ENCODE measurements around the gene PCK1. TPM values are rescaled to one million over a fixed set of nuclear protein-coding genes. Genes with fewer than 3 reads are reported as not detected.

PCK1 gene
- total and polyA plus RNA-seq, 2 of the 13 experiments (the other 11 are each of a cell fraction or from before 2014, with no cell fraction given) = 6.5 to 12.6 TPM

DNA sequence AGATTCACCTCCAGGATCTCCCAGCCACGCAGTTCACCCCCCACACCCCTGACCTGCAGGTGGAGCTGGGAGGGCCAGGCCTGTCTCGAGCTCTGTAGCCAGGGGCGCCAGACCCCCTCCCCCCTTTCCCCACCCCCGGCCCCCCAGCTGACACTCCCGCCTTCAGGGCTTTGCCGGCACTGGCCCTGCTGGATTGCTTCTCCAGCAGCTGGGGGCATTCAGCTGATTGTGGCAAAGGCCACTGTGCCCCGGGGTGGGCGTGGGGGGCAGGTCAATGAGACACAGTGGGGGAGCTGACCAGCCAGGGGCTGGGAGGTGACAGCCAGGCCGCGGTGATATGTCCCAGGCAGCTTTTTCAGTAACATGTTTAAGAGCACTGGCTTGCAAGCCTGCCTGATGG is 37.1 kb downstream of the PCK1 start:
- no peaks in the 10 kb centered on the region for H4K20me1 ChIP-seq (ENCODE audit: insufficient read depth, low read length)
- CTCF ChIA-PET (ENCODE audit: low intra/inter-chr PET ratio, low total read pairs) = interaction anchor here (1.2 to 10.0 kb wide), 5 partner anchors 71 to 613 kb away, joined by 3 to 222 read pairs (median 140); partner anchors contain the start of gene CTCFL
- FAIRE-seq (no peak), DNase-seq (ENCODE audit: low spot score) (no peak), ATAC-seq (no peak)
- no peaks in the 10 kb centered on the region for H3K9me3 ChIP-seq (ENCODE audit: low read length)
- H3K79me2 ChIP-seq (ENCODE audit: insufficient read depth, low read length) = no peaks in the 10 kb centered on the region
- no peak overlapping the region for H3K27ac ChIP-seq (ENCODE audit: extremely low read length, insufficient read depth, low read length)
- BruUV-seq (replicated peaks) = no TSS peak
- no peak overlapping the region for H2AFZ ChIP-seq (ENCODE audit: low read length)
- POLR2A ChIA-PET = no interaction called here
- peaks cover 0 to 43% of the 10 kb centered on the region in 2 experiments; a peak in 4 of 5 replicates for H3K27me3 ChIP-seq (ENCODE audit: control insufficient read depth in 1 of 2, insufficient read depth in 2 of 2, low read length in 2 of 2)
- intact Hi-C loops (cut with micrococcal nuclease; ENCODE audit: unreplicated experiment) = no loop called here
- 5% methylated on average over 8 of the region's 10 CpGs for WGBS (ENCODE audit: low lambda C conversion rate)
- H3K9ac ChIP-seq (ENCODE audit: insufficient read depth, low read depth, low read length) = no peak overlapping the region
- no peak overlapping the region for H3K4me2 ChIP-seq (ENCODE audit: low read depth, low read length)
- peaks cover 17% of the 10 kb centered on the region for H3K4me1 ChIP-seq (ENCODE audit: insufficient read depth, low read length)
- no peaks in the 10 kb centered on the region for H3K36me3 ChIP-seq (replicated peaks in 1 of 2; ENCODE audit: control insufficient read depth in 1 of 2, insufficient read depth in 2 of 2, low read length in 2 of 2)
- H3K4me3 ChIP-seq (replicated peaks in 1 of 3; ENCODE audit: insufficient read depth in 1 of 3, low read depth in 2 of 3, low read length in 3 of 3) = no peak overlapping the region
- in situ Hi-C loops (cut with HindIII; ENCODE audit: extremely low pct_ligation_motif_present, low pct_unique_long_range_greater_than_20kb) = loop anchor here (5.0 kb wide), 1 partner anchor 609 kb away; no protein-coding TSS in a partner anchor
- TF ChIP-seq HIVEP1 (CRISPR knock-in tag; IDR thresholded peaks at IDR 0.05) = no peak
- TF ChIP-seq, protein P1, sequence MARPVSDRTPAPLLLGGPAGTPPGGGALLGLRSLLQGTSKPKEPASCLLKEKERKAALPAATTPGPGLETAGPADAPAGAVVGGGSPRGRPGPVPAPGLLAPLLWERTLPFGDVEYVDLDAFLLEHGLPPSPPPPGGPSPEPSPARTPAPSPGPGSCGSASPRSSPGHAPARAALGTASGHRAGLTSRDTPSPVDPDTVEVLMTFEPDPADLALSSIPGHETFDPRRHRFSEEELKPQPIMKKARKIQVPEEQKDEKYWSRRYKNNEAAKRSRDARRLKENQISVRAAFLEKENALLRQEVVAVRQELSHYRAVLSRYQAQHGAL (CRISPR knock-in tag; IDR thresholded peaks at IDR 0.05; ENCODE audit: not compliant biosample characterization) = no peak
- TF ChIP-seq, protein P2, sequence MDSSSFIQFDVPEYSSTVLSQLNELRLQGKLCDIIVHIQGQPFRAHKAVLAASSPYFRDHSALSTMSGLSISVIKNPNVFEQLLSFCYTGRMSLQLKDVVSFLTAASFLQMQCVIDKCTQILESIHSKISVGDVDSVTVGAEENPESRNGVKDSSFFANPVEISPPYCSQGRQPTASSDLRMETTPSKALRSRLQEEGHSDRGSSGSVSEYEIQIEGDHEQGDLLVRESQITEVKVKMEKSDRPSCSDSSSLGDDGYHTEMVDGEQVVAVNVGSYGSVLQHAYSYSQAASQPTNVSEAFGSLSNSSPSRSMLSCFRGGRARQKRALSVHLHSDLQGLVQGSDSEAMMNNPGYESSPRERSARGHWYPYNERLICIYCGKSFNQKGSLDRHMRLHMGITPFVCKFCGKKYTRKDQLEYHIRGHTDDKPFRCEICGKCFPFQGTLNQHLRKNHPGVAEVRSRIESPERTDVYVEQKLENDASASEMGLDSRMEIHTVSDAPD (CRISPR knock-in tag; IDR thresholded peaks at IDR 0.05) = no peak
- TF ChIP-seq, protein P3, sequence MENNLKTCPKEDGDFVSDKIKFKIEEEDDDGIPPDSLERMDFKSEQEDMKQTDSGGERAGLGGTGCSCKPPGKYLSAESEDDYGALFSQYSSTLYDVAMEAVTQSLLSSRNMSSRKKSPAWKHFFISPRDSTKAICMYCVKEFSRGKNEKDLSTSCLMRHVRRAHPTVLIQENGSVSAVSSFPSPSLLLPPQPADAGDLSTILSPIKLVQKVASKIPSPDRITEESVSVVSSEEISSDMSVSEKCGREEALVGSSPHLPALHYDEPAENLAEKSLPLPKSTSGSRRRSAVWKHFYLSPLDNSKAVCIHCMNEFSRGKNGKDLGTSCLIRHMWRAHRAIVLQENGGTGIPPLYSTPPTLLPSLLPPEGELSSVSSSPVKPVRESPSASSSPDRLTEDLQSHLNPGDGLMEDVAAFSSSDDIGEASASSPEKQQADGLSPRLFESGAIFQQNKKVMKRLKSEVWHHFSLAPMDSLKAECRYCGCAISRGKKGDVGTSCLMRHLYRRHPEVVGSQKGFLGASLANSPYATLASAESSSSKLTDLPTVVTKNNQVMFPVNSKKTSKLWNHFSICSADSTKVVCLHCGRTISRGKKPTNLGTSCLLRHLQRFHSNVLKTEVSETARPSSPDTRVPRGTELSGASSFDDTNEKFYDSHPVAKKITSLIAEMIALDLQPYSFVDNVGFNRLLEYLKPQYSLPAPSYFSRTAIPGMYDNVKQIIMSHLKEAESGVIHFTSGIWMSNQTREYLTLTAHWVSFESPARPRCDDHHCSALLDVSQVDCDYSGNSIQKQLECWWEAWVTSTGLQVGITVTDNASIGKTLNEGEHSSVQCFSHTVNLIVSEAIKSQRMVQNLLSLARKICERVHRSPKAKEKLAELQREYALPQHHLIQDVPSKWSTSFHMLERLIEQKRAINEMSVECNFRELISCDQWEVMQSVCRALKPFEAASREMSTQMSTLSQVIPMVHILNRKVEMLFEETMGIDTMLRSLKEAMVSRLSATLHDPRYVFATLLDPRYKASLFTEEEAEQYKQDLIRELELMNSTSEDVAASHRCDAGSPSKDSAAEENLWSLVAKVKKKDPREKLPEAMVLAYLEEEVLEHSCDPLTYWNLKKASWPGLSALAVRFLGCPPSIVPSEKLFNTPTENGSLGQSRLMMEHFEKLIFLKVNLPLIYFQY (CRISPR knock-in tag; IDR thresholded peaks at IDR 0.05; ENCODE audit: borderline replicate concordance) = no peak
- TF ChIP-seq ERF (CRISPR knock-in tag; IDR thresholded peaks at IDR 0.05) = no peak
- no peak for TF ChIP-seq HOXD1 (CRISPR knock-in tag; IDR thresholded peaks at IDR 0.05)
- no peak for TF ChIP-seq MZF1 (CRISPR knock-in tag; IDR thresholded peaks at IDR 0.05; ENCODE audit: borderline replicate concordance)
- TF ChIP-seq, protein P4, sequence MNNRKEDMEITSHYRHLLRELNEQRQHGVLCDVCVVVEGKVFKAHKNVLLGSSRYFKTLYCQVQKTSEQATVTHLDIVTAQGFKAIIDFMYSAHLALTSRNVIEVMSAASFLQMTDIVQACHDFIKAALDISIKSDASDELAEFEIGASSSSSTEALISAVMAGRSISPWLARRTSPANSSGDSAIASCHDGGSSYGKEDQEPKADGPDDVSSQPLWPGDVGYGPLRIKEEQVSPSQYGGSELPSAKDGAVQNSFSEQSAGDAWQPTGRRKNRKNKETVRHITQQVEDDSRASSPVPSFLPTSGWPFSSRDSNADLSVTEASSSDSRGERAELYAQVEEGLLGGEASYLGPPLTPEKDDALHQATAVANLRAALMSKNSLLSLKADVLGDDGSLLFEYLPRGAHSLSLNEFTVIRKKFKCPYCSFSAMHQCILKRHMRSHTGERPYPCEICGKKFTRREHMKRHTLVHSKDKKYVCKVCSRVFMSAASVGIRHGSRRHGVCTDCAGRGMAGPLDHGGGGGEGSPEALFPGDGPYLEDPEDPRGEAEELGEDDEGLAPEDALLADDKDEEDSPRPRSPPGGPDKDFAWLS (CRISPR knock-in tag; IDR thresholded peaks at IDR 0.05; ENCODE audit: borderline replicate concordance) = no peak
- no peak for TF ChIP-seq ETV5 (CRISPR knock-in tag; IDR thresholded peaks at IDR 0.05; ENCODE audit: borderline replicate concordance)
- TF ChIP-seq ZNF24 (IDR thresholded peaks at IDR 0.05) = no peak
- TF ChIP-seq SMC3 (IDR thresholded peaks at IDR 0.05; ENCODE audit: low read length) = no peak
- no peak for TF ChIP-seq NBN (conservative IDR thresholded peaks at IDR 0.05)
- TF ChIP-seq SAFB2 (CRISPR knock-in tag; IDR thresholded peaks at IDR 0.05; ENCODE audit: borderline replicate concordance, low read depth) = no peak
- TF ChIP-seq ZFP36L2 (CRISPR knock-in tag; IDR thresholded peaks at IDR 0.05) = no peak
